ENCODE data around the gene USP44. TPM values are rescaled to one million over a fixed set of nuclear protein-coding genes. Genes with fewer than 3 reads are reported as not detected.
A peak's percentile ranks its signal among the peaks of the same experiment; 100 is the strongest.

The USP44 gene
- total and polyA plus RNA-seq, 2 of the 8 experiments (the other 6 are each of a cell fraction or from before 2014, with no cell fraction given), result 129 to 197 TPM

DNA sequence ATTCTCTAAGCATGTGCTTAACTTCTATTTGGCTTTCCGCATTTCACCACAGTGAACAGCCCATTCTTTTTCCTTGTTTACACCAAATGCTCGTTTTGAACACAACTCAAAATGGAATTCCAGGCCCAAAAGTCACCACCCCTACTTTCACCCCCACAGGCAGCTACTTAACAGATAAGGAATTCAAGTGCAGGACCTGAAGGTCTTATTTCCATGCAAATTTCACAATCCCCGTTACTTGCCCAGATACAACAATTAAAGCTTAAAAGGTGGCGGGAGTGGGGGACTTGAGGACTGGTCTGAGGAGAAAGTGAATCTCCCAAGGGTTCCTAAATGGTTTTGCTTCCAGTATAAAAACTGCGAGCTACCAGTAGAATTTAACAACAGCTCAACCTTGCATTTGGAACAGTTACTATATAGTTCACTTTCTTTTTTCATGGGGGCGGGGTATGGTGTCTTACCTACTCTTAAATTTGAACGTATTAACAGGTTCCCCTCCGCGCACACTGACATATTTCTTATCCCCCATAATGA is 3.7 kb downstream of the USP44 start (continued):
- TF ChIP-seq JUND (IDR thresholded peaks at IDR 0.05; ENCODE audit: low read length) (no peak), SP4 (IDR thresholded peaks at IDR 0.05; ENCODE audit: low read length) (no peak), KDM1A (IDR thresholded peaks at IDR 0.05; ENCODE audit: borderline replicate concordance, low read length) (peak; percentile 39; the same call in 1 of the 2 replicates), CHD1 (IDR thresholded peaks at IDR 0.05; ENCODE audit: low read depth, low read length) (no peak), SRF (IDR thresholded peaks at IDR 0.05; ENCODE audit: low read depth, low read length) (no peak), EZH2 (IDR thresholded peaks at IDR 0.05; ENCODE audit: low read depth, low read length, severe bottlenecking) (no peak), CHD2 (IDR thresholded peaks at IDR 0.05; ENCODE audit: low read length) (no peak), SP2 (IDR thresholded peaks at IDR 0.05; ENCODE audit: low read length) (no peak), E2F6 (IDR thresholded peaks at IDR 0.05) (no peak)
- TF ChIP-seq, protein P1, sequence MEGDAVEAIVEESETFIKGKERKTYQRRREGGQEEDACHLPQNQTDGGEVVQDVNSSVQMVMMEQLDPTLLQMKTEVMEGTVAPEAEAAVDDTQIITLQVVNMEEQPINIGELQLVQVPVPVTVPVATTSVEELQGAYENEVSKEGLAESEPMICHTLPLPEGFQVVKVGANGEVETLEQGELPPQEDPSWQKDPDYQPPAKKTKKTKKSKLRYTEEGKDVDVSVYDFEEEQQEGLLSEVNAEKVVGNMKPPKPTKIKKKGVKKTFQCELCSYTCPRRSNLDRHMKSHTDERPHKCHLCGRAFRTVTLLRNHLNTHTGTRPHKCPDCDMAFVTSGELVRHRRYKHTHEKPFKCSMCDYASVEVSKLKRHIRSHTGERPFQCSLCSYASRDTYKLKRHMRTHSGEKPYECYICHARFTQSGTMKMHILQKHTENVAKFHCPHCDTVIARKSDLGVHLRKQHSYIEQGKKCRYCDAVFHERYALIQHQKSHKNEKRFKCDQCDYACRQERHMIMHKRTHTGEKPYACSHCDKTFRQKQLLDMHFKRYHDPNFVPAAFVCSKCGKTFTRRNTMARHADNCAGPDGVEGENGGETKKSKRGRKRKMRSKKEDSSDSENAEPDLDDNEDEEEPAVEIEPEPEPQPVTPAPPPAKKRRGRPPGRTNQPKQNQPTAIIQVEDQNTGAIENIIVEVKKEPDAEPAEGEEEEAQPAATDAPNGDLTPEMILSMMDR (IDR thresholded peaks at IDR 0.05; ENCODE audit: control extremely low read depth in 1 of 3, insufficient read depth in 1 of 3, low read depth in 1 of 3, low read length in 3 of 3), result no peak
